Skeletal muscle satellite cell (primary cell): ENCODE results near the gene AFTPH. TPM values are rescaled to one million over a fixed set of nuclear protein-coding genes. Genes with fewer than 3 reads are reported as not detected.

Experiments
- H3K27me3 ChIP-seq: 2 replicates; pipeline ENCODE4 v1.7.0; 2013; ENCODE audit warnings: low read length; ENCODE audit not compliant: control insufficient read depth, insufficient read depth
- H3K36me3 ChIP-seq: 2 replicates; pipeline ENCODE4 v1.7.0; 2013; ENCODE audit warnings: mild to moderate bottlenecking, control low read depth, low read length; ENCODE audit not compliant: insufficient read depth
- H3K4me1 ChIP-seq: 2 replicates; pipeline ENCODE4 v1.7.0; 2013; ENCODE audit warnings: low read length; ENCODE audit not compliant: control insufficient read depth, insufficient read depth
- H3K4me2 ChIP-seq: 2 replicates; pipeline ENCODE4 v1.7.0; 2013; ENCODE audit warnings: mild to moderate bottlenecking, low read length
- H3K4me3 ChIP-seq: 2 replicates; pipeline ENCODE4 v1.7.0; 2013; ENCODE audit warnings: low read length
- H3K9ac ChIP-seq: 2 replicates; pipeline ENCODE4 v1.7.0; 2013; ENCODE audit warnings: mild to moderate bottlenecking, low read depth, low read length, moderate library complexity
- H3K9me3 ChIP-seq: replicated peaks from 2 replicates; pipeline ENCODE4 v1.7.0; 2013; ENCODE audit warnings: mild to moderate bottlenecking, control low read depth, low read length
- total RNA-seq: library from RNA; depleted of rRNA; stranded (reverse); fragments of >200 nt; gene quantifications from 2 replicates; pipeline ENCODE4 v1.2.3, GENCODE V29; 2012; rRNA removed

AFTPH gene
- total RNA-seq, result 12.2 and 15.0 TPM in 2 replicates

GRCh38 chr2:64523666-64524603, at the start of gene AFTPH:
Gene AFTPH, plus strand, starts transcription at chr2:64524328. Its CDS starts 27,147 bp downstream, at chr2:64551475.
- Histone ChIP-seq H3K4me2 (peak within 1 kb of the TSS; percentile 98), H3K4me3 (peak within 1 kb of the TSS; percentile 73), H3K4me1 (peaks cover 8% of the 10 kb centered on the region), H3K9ac (peak within 1 kb of the TSS; percentile 89), H3K9me3 (no peaks in the 10 kb centered on the region), H3K36me3 (no peaks in the 10 kb centered on the region), H3K27me3 (peaks cover 19% of the 10 kb centered on the region)

GRCh38 chr2:64474636-64475035, 49.5 kb upstream of the AFTPH start:
- H3K9ac ChIP-seq, result no peak overlapping the region
- H3K4me3 ChIP-seq, result no peak overlapping the region
- H3K4me2 ChIP-seq, result no peak overlapping the region
- H3K9me3 ChIP-seq, result no peaks in the 10 kb centered on the region
- H3K27me3 ChIP-seq, result peaks cover 62% of the 10 kb centered on the region
- H3K36me3 ChIP-seq, result no peaks in the 10 kb centered on the region
- no peaks in the 10 kb centered on the region for H3K4me1 ChIP-seq

- Histone ChIP-seq H3K27me3 (peaks cover 66% of the 10 kb centered on the region), H3K9ac (no peak overlapping the region), H3K4me3 (no peak overlapping the region), H3K9me3 (no peaks in the 10 kb centered on the region), H3K4me2 (no peak overlapping the region), H3K36me3 (no peaks in the 10 kb centered on the region), H3K4me1 (no peaks in the 10 kb centered on the region)
Measured at GRCh38 chr2:64477037-64477436, 47.1 kb upstream of the AFTPH start.

- Histone ChIP-seq H3K9ac (no peak overlapping the region), H3K4me3 (no peak overlapping the region), H3K36me3 (no peaks in the 10 kb centered on the region), H3K4me2 (no peak overlapping the region), H3K4me1 (no peaks in the 10 kb centered on the region), H3K9me3 (no peaks in the 10 kb centered on the region), H3K27me3 (peaks cover 59% of the 10 kb centered on the region)
Measured at GRCh38 chr2:64477979-64478378, 46.1 kb upstream of the AFTPH start.

- Histone ChIP-seq H3K27me3 (peaks cover 57% of the 10 kb centered on the region), H3K9ac (no peak overlapping the region), H3K4me1 (no peaks in the 10 kb centered on the region)
Measured at GRCh38 chr2:64478502-64479230, 45.5 kb upstream of the AFTPH start.

GRCh38 chr2:64479259-64480117, 44.6 kb upstream of the AFTPH start:
- H3K9ac ChIP-seq, result no peak overlapping the region

More at GRCh38 chr2:64478502-64479230, 45.5 kb upstream of the AFTPH start:
- H3K4me3 ChIP-seq, result no peak overlapping the region
- no peaks in the 10 kb centered on the region for H3K36me3 ChIP-seq
- no peak overlapping the region for H3K4me2 ChIP-seq
- H3K9me3 ChIP-seq, result no peaks in the 10 kb centered on the region

GRCh38 chr2:64481665-64482064, 42.5 kb upstream of the AFTPH start:
- Histone ChIP-seq H3K4me2 (no peak overlapping the region), H3K4me1 (no peaks in the 10 kb centered on the region), H3K9ac (no peak overlapping the region), H3K36me3 (no peaks in the 10 kb centered on the region), H3K27me3 (peaks cover 54% of the 10 kb centered on the region), H3K4me3 (no peak overlapping the region), H3K9me3 (no peaks in the 10 kb centered on the region)

More at GRCh38 chr2:64479259-64480117, 44.6 kb upstream of the AFTPH start:
- Histone ChIP-seq H3K4me1 (no peaks in the 10 kb centered on the region), H3K4me2 (no peak overlapping the region), H3K27me3 (peaks cover 49% of the 10 kb centered on the region), H3K36me3 (no peaks in the 10 kb centered on the region), H3K9me3 (no peaks in the 10 kb centered on the region), H3K4me3 (no peak overlapping the region)

GRCh38 chr2:64482243-64482642, 41.9 kb upstream of the AFTPH start:
- no peak overlapping the region for H3K9ac ChIP-seq
- H3K36me3 ChIP-seq, result no peaks in the 10 kb centered on the region
- H3K4me2 ChIP-seq, result no peak overlapping the region
- no peak overlapping the region for H3K4me3 ChIP-seq
- no peaks in the 10 kb centered on the region for H3K4me1 ChIP-seq
- peaks cover 56% of the 10 kb centered on the region for H3K27me3 ChIP-seq
- no peaks in the 10 kb centered on the region for H3K9me3 ChIP-seq

GRCh38 chr2:64482765-64483504, 41.2 kb upstream of the AFTPH start:
- Histone ChIP-seq H3K4me2 (no peak overlapping the region), H3K36me3 (no peaks in the 10 kb centered on the region), H3K4me3 (no peak overlapping the region), H3K4me1 (no peaks in the 10 kb centered on the region), H3K9me3 (no peaks in the 10 kb centered on the region), H3K27me3 (peaks cover 53% of the 10 kb centered on the region), H3K9ac (no peak overlapping the region)

GRCh38 chr2:64485331-64485730, 38.8 kb upstream of the AFTPH start:
- no peak overlapping the region for H3K9ac ChIP-seq

More at GRCh38 chr2:64485331-64485730, 38.8 kb upstream of the AFTPH start:
- Histone ChIP-seq H3K9me3 (no peaks in the 10 kb centered on the region), H3K4me2 (no peak overlapping the region), H3K4me3 (no peak overlapping the region), H3K36me3 (no peaks in the 10 kb centered on the region), H3K27me3 (peaks cover 46% of the 10 kb centered on the region), H3K4me1 (no peaks in the 10 kb centered on the region)
